Stimulated activated CD4-positive, alpha-beta T cell treated with anti-CD3 and anti-CD28 coated beads, Interleukin-15, amount 100 ng/mL, for 1 hour (primary cell): Measurements from ENCODE around the gene GULP1.
"Not testable (repeated sequence)": the region's sequence is repeated elsewhere in the genome, so short reads cannot be mapped to it uniquely, and the experiment has no call there.

Experiments
- DNase-seq, 2 donors: peaks; one replicate each; pipeline ENCODE4 v3.0.0-alpha.2; 2020; ENCODE audit warnings: low read depth in 1 of 2, low spot score in 1 of 2

The GULP1 gene

GRCh38 chr2:188596054-188596453 lies 304.4 kb downstream of the GULP1 start:
- no peak for DNase-seq

DNA sequence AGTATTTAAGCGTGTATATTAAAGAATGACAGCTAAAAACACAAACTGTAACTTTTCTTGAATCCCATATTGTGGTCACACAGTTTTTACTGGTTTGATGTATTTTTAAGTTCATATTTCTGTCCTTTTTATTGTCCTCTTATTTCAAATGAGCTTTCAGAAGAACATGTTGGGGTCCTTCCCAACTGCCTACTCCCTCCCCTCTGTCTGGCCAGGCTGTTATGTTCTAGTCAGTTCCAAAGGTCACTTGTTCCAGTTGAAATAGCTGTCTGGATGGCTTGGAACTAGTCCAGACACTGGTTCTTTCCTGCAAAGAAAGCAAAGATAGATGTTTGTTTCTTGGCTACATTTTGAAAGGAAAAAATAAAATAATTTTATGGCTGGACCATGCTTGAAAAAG lies 306.9 kb downstream of the GULP1 start:
- no peak for DNase-seq

GRCh38 chr2:188599140-188599539 lies 307.5 kb downstream of the GULP1 start:
- no peak for DNase-seq

DNA sequence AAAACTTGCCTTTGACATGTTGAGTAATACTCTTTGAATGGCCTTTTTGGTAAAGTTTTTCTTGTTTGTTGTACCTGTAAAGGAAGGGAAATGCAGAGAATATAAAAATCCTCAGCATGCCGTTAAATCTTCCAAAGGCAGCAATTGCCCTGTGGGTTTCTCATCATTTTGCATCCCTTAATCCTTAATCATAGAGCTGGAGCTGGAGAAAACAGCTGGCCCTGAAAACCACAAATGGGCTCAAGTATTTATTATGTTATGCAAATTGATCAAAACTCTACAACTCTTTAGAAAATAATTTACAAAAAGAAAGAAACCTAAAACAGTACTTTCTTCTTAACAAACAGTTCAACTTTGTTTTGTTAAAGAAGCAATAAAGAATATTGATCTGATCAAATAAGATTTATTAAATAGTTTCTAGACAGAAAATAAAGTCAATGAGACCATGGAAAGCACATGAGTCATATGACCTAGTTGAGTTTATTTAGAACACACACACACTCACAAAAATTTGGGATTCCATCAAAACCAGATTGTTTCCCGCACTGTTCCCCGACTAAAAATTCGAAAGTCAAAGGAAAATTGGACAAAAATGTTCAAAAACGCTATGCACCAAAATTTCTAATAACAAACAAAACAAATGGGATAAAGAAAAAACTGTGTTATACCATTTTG lies 309.0 kb downstream of the GULP1 start:
- DNase-seq = no peak

DNA sequence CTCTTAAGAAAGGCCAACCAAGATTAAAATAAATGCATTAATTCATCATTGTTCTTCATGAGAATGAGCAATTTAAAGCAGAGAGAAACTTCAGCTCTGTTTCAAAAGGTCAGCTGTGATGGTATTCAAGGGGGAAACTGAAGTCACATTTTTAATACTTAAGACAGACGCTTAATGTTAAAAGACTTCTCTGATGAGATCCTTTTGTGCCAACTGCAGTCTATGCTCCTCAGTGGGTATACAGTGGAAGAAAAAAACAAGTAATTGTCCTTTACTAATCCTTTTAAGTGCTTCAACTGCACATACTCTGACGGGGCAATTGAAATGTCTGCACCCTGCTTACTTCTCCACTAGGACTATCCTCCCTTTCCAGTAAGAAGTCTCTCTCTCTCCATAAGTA lies 309.7 kb downstream of the GULP1 start:
- no peak for DNase-seq

GRCh38 chr2:188601927-188602326 lies 310.3 kb downstream of the GULP1 start:
- DNase-seq = no peak

DNA sequence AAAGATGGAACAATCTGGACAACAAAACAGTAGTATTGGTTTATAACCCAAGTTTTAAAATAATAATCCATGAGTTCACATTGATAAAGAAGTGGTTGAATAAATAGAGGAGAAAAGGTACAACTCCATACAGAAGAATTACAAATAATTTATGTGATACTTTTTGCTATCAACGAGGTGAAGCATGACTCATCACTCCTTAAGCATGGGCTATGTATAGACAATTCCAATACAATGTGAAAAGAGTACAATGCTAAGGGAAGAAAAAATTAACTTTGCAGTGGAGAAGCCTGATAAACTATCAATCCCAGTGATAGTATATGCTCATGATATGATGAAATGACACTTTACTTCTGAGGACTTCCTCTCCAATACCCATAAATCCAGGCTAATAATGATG lies 312.9 kb downstream of the GULP1 start:
- no peak for DNase-seq

DNA sequence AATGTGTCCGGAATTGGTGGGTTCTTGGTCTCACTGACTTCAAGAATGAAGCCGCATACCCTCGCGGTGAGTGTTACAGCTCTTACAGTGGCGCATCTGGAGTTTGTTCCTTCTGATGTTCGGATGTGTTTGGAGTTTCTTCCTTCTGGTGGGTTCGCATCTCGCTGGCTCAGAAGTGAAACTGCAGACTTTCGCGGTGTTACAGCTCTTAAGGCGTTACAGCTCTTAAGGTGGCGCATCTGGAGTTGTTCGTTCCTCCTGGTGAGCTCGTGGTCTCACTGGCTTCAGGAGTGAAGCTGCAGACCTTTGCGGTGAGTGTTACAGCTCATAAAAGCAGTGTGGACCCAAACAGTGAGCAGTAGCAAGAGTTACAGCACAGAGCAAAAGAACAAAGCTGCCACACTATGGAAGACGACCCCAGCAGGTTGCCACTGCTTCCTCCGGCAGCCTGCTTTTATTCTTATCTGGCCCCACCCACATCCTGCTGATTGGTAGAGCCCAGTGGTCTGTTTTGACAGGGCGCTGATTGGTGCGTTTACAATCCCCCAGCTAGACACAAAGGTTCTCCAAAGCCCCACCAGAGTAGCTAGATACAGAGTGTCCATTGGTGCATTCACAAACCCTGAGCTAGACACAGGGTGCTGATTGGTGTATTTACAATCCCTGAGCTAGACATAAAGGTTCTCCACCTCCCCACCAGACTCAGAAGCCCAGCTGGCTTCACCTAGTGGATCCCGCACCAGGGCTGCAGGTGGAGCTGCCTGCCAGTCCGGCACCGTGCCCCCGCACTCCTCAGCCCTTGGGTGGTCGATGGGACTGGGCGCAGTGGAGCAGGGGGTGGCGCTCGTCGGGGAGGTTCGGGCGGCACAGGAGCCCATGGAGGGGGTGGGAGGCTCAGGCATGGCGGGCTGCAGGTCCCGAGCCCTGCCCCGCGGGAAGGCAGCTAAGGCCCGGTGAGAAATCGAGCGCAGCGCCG lies 314.2 kb downstream of the GULP1 start:
- DNase-seq = not testable (repeated sequence)

- DNase-seq = not testable (repeated sequence)
These were observed 314.9 kb downstream of the GULP1 start for GRCh38 chr2:188606596-188606995.

DNA sequence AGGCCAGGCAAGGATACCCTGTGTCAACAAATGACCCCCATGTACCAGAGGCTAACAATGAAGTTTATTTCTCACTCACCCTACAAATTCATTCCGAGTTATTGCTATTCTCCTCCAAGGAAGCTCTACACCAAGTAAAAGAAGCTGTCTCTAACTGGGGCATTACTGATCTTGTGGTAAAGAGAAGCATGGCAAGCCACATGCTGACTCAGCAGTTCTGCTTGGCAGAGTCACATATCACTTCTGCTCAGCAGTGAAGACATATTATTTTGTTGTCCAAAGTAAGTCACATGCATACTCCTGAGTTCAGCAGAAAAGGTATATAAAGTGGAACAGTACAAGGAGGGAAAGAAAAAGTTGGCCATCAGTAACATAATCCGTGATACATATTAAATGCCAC lies 315.8 kb downstream of the GULP1 start:
- DNase-seq = no peak

DNA sequence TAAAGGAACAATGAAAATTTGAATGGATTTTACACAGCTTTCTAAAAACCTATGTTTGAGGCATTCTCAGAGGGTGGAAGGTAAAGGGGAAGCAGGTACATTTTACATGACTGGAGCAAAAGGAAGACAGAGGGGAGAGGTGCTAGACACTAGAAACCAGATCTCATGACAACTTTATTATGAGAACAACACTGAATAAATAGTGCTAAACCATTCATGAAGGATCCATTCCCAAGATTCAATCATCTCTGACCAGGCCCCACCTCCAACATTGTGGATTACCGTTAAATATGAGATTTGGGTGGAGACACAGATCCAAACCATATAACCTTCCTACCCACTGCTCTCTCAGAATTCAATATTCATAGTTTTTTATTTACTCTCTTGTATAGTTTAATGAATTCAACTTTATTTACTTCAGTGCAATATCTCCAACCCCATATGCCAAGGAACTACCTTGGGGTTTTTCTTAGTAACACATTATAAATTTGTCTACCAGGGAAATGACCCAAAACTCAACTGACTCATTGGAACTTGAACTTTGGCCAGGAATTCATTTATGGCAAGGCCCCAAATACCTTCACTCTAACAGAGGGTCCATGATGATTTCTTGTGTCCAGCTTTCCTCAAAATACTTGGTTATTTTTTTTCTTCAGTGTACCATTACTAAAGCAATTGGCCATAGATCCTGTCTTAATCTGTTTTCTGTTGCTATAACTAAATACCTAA lies 317.8 kb downstream of the GULP1 start:
- DNase-seq = no peak

DNA sequence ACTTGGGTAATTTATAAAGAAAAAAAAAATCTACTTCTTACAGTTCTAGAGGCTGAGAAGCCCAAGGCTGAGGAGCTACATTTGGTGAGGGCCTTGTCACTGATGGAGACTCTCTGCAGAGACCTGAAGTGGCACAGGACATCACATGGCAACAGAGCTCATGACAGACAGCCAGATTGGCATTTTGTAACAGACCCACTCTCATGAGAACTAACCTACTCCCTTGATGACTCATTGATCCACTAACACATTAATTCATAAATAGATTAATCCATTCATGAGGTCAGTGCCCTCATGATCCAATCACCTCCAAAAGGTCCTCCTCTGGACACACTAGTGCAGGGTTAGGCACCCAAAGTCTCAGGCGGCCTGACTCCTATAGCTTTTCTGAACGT lies 318.4 kb downstream of the GULP1 start:
- DNase-seq = no peak

DNA sequence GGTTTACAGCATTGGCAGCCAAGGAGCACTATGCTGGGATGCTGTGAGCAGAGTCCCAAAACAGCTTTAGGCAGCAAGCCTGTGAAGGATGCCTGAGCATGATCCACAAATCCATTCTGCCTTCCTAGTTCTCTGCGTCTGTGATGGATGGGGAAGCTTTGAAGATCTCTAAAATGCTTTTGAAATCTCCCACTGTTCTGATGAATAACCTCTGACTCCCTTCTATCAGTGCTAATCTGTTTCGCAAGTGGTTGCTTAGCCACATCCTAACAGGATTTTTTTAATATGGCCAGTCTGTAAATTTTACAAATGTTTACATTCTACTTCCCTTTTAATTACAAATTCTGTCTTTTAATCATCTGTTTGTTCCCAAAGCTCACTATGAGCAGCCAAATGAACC lies 319.2 kb downstream of the GULP1 start:
- DNase-seq = no peak

DNA sequence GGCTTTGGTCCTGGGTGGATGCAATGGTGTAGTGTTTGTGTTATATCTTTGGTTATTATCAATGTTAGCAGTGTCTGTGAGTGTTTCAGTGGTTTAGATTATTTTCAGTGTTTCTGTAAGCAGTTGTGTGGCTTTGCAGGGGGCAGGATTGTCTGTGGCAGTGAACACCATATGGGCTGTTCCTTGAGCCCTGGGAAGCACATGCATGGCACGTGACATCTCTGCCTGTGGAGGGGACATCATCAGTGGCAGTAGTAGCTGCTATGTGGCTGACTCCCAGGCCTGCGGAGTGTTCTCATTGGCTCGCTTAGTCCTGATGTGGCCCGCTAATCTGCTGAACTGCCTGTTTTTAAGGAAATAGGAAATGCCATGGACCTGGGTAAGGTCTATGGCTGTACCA lies 327.5 kb downstream of the GULP1 start:
- no peak for DNase-seq

DNA sequence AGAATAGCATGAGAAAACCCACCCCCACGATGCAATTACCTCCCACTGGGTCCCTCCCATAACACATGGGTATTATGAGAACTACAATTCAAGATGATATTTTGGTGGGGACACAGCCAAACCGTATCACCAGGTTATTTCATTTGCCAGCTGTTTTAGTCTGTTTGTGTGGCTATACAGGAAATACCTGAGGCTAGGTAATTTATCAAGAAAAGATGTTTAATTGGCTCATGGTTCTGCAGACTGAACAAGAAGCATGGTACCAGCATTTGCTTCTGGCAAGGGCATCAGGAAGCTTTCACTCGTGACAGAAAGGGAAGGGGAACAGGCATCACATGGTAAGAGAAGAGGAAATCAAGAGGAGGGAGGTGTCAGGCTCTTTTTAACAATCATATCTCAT lies 329.2 kb downstream of the GULP1 start:
- DNase-seq = no peak

DNA sequence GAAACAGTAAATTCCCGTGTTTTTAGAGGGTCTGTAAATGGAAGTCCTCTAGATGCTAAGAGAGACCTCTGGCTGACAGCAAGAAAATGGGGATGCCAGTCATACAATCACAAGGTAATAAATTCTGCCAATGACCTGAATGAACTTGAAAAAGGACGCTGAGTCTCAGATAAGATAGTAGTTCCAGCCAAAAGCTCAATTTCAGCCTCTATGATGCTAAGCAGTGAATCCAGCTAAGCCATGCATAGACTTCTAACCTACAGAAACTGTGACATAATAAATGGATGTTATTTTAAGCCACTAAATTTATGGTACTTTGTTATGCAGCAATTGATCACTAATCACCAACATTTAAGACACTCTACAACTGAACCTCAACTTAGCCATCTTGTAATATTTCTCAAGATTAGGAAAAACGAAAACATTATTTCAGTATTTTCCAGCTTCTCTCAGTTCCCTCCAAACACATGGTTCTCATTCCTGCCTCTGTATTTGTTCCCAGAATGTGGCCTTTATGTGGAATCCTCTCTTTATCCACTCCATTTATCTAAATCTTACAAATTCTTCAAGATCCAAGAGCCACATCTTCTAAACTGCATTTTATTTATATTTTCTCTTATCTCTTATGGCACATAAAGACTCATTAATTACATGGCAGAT lies 331.1 kb downstream of the GULP1 start:
- DNase-seq = no peak

GRCh38 chr2:188623995-188624643 lies 332.4 kb downstream of the GULP1 start:
- no peak for DNase-seq

GRCh38 chr2:188627471-188627870 lies 335.8 kb downstream of the GULP1 start:
- DNase-seq = no peak

DNA sequence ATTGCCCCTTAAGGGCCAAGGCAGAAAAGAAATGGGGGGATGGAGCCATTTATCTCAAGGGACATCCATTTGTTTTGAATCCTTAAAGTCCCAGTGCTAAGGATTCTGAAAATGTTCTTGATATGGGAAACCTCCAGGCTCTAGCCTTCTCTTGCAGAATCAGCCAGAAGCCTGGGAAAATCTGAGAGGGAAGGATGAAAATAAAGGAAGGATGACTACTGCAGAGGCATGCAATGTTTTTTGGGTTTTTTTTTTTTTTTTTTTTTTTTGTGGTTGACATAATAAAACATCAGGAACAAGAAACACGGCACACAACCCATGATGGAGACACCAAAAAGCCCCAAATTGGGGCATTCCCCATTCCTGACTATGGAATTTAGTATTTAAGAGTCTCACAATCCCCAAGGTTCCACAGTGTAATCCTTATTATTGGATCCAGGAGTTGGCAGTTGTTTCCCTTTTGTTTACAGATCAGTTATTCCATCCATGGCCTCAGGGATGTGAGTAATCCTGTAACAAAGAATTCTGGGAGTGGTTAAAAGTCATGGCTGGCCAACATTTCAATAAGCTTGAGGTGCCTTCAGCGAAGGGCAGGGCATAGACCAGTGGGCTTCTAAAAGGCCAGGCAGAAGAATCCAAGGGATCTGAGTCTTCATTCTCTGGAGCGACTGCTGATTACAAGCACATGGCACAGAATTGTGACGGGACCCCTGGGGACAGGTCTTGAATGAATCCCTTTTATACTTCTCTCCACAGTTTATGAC lies 337.5 kb downstream of the GULP1 start:
- DNase-seq = no peak
